Heart left ventricle (tissue), 16 donors: Measurements from ENCODE around the gene KRT12. TPM values are rescaled to one million over a fixed set of nuclear protein-coding genes. Genes with fewer than 3 reads are reported as not detected.
"Not testable (repeated sequence)": the region's sequence is repeated elsewhere in the genome, so short reads cannot be mapped to it uniquely, and the experiment has no call there.

Experiments used
- ATAC-seq, 4 donors: fragments of 200-7000 bp; cut with Tn5 transposase; one replicate each; pipeline ENCODE4 v1.9.1; 2020 to 2022; ENCODE audit warnings: moderate library complexity in 4 of 4, mild to moderate bottlenecking in 3 of 4, moderate number of reproducible peaks in 1 of 4
- DNase-seq, 5 donors: peaks; one replicate each; pipeline ENCODE4 v3.0.0-alpha.2; 2020
- H3K27ac ChIP-seq, 12 donors: fragments of 200-600 bp; sonication (generic) in 4 of 12; one replicate each; pipeline versions ENCODE4 v1.5.0 to v1.8.0; 2016 to 2022; ENCODE audit warnings: mild to moderate bottlenecking in 2 of 12
- H3K27me3 ChIP-seq, 9 donors: fragments of 200-600 bp; sonication (generic) in 2 of 9; one replicate each; pipeline versions ENCODE4 v1.5.1 to v1.8.0; 2016 to 2022; ENCODE audit warnings: mild to moderate bottlenecking in 3 of 9
- H3K36me3 ChIP-seq, 9 donors: fragments of 200-600 bp; sonication (generic) in 2 of 9; one replicate each; pipeline versions ENCODE4 v1.5.0 to v1.8.0; 2018 to 2022; ENCODE audit warnings: mild to moderate bottlenecking in 2 of 9
- H3K4me1 ChIP-seq, 12 donors: fragments of 200-600 bp; sonication (generic) in 4 of 12; one replicate each; pipeline versions ENCODE4 v1.5.0 to v1.8.0; 2016 to 2022; ENCODE audit warnings: mild to moderate bottlenecking in 3 of 12
- H3K4me3 ChIP-seq, 12 donors: fragments of 200-600 bp; sonication (generic) in 4 of 12; one replicate each; pipeline versions ENCODE4 v1.5.0 to v1.8.0; 2017 to 2022; ENCODE audit warnings: mild to moderate bottlenecking in 9 of 12, moderate library complexity in 4 of 12
- H3K9me3 ChIP-seq, 12 donors: fragments of 200-600 bp; sonication (generic) in 4 of 12; one replicate each; pipeline versions ENCODE4 v1.5.0 to v1.8.0; 2016 to 2022; ENCODE audit warnings: mild to moderate bottlenecking in 1 of 12
- POLR2A ChIP-seq, 2 donors: fragments of 450-650 bp; IDR thresholded peaks; one replicate each; pipeline ENCODE4 v1.6.1; 2017; ENCODE audit warnings: antibody characterized with exemption in 2 of 2, mild to moderate bottlenecking in 2 of 2, moderate library complexity in 2 of 2
- WGBS, 4 donors: extraction: QIAGEN DNeasy Blood & Tissue Kit in 2 of 4; methylation state at CpG; one replicate each; pipeline versions ENCODE4 v1.1.5 to v1.1.7; 2013 to 2018; 5-methylcytosine and 5-hydroxymethylcytosine counted together
- intact Hi-C, 10 donors: fragments of 100-400 bp; cut with DNase I; formaldehyde crosslinking; loops; one replicate each; pipeline versions ENCODE4 v1.11.1 to v1.14.2; 2022
- polyA plus RNA-seq, 2 donors: library from polyadenylated mRNA; stranded (reverse); fragments of 200-250 nt; gene quantifications; one replicate each; pipeline ENCODE4 v1.2.3, GENCODE V29; 2013
- total RNA-seq, 9 donors: library from RNA; depleted of rRNA in 2 of 9; stranded (reverse); fragments of >200 nt in 2 of 9; fragmentation: NEBNext Ultra II Directional in 3 of 9; extraction: Animal tissue kit (Norgen Biotek cat#: 25700) in 3 of 9; gene quantifications; one replicate each; pipeline versions ENCODE4 v1.1.0 to v1.2.4, GENCODE V29; 2016 to 2023
- TF ChIP-seq, protein P1 (sequence below), 12 donors: fragments of 200-600 bp; sonication (generic) in 4 of 12; IDR thresholded peaks; one replicate each; pipeline versions ENCODE4 v1.5.0 to v1.8.0; 2018 to 2022; ENCODE audit warnings: antibody characterized with exemption in 12 of 12, mild to moderate bottlenecking in 5 of 12
- donor health status: ischemic (EF 13 %, LVEDD 7.1; RV severe dilation, severe dysfunction).
- donor health status: healthy with polysubstance abuse.
- donor health status: DM: no; HTN: yes; CAD: no.
- donor health status: DM: no; HTN: no; CAD: no.
- donor health status: ischemic (EF 25% LVEDD 6.9; RV normal size, moderate dysfunction).
- donor health status: ischemic (EF 25% LVEDD 5.7; RV mildly dilated, moderate dysfunction).
- donor health status: healthy.
- donor health status: DM: yes; HTN: yes; CAD: no.
- donor health status: ischemic (EF 35%, LVEDD 5.7; RV mildly dilated, moderate dysfunction).
- donor health status: nonischemic (EF 11% LVEDD 7.7; RV severe dilation, severe dysfunction).
- donor health status: DM: yes; HTN: yes; CAD: no.
- donor health status: PGD.
- donor health status: ischemic (EF 29% LVEDD 5.4; RV normal size, mild dysfunction).
- donor health status: nonischemic (EF 23%, LVEDD 6.1; RV moderate dilation, normal function).

KRT12 gene
- total and polyA plus RNA-seq, 11 donors: not detected

DNA sequence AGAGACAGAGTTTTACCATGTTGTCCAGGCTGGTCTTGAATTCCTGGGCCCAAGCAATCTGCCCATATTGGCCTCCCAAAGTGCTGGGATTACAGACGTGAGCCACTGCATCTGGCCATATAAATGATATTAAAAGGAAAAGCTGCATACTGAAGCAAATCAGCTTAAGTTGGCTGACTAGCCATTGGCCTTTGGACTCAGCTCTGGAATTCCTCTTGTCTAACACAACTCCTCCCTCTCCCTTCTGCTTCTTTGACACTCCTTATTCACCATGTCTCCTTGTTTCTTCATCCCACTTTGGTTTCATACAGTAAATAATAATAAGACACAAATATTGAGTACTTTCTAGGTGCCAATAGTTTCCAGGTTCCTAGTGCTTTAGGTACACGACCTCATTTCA lies 7.5 kb downstream of the KRT12 start:
- 60 to 90% (median 83%) methylated on average over 2 of the region's 2 CpGs for WGBS, 4 donors
- no peak for DNase-seq
- no peaks in the 10 kb centered on the region for H3K9me3 ChIP-seq
- no peaks in the 10 kb centered on the region for H3K36me3 ChIP-seq
- no peak for ATAC-seq
- intact Hi-C loops: loop anchor here in 6 of 10 donors (2.0 to 10.0 kb wide), 7 partner anchors 55 to 808 kb away; no protein-coding TSS in a partner anchor
- TF ChIP-seq, protein P1, sequence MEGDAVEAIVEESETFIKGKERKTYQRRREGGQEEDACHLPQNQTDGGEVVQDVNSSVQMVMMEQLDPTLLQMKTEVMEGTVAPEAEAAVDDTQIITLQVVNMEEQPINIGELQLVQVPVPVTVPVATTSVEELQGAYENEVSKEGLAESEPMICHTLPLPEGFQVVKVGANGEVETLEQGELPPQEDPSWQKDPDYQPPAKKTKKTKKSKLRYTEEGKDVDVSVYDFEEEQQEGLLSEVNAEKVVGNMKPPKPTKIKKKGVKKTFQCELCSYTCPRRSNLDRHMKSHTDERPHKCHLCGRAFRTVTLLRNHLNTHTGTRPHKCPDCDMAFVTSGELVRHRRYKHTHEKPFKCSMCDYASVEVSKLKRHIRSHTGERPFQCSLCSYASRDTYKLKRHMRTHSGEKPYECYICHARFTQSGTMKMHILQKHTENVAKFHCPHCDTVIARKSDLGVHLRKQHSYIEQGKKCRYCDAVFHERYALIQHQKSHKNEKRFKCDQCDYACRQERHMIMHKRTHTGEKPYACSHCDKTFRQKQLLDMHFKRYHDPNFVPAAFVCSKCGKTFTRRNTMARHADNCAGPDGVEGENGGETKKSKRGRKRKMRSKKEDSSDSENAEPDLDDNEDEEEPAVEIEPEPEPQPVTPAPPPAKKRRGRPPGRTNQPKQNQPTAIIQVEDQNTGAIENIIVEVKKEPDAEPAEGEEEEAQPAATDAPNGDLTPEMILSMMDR (IDR thresholded peaks at IDR 0.05): no peak
- no peak for TF ChIP-seq POLR2A (IDR thresholded peaks at IDR 0.05)
- peaks cover 0 to 11% (median 2%) of the 10 kb centered on the region in 12 donors for H3K4me1 ChIP-seq
- H3K27me3 ChIP-seq: peaks cover 0 to 10% (median 0%) of the 10 kb centered on the region in 9 donors
- no peak overlapping the region for H3K4me3 ChIP-seq
- H3K27ac ChIP-seq: no peak overlapping the region

DNA sequence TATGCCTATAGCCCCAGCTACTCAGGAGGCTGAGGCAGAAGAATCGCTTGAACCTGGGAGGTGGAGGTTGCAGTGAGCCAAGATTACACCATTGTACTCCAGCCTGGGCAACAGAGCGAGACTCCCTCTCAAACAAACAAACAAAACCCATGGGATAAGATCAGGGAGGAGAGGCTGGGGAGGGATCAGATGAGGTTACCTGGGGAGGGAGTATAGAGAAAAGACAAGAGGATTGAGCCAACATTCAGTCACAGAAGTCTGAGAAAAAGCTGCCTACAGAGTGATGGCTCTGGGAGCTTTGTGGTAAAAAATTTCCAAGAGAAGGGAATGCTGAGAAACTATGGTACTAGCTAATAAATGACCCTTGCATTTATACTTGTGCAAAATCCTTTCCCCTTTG lies 8.4 kb downstream of the KRT12 start:
- Histone ChIP-seq H3K4me1 (peaks cover 0 to 11% (median 2%) of the 10 kb centered on the region in 12 donors), H3K27me3 (peaks cover 0 to 10% (median 0%) of the 10 kb centered on the region in 9 donors)
- not testable (repeated sequence) for H3K4me3 ChIP-seq, H3K36me3 ChIP-seq, H3K9me3 ChIP-seq, ATAC-seq, H3K27ac ChIP-seq, DNase-seq
- intact Hi-C loops: loop anchor here in 6 of 10 donors (1.0 to 10.0 kb wide), 8 partner anchors 54 to 809 kb away; no protein-coding TSS in a partner anchor
- 79 to 96% (median 90%) methylated on average over 2 of the region's 2 CpGs for WGBS, 4 donors

DNA sequence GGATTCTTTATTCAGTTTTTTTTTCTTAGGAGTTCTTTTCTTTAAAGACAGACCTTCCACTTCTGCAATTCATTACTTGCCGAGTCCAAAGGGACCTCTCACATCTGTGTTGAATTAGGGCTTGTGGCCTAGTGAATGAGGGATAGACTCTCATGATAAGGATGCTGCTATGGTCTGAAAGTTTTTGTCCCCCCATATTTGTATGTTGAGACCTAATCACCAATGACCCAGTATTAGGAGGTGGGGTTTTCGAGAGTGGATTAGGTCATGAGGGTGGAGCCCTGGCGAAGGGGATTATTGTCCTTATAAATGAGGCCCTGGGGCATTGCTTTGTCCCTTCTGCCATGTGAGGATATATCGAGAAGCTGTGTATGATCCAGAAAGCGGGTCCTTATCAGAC lies 9.5 kb downstream of the KRT12 start:
- no peak overlapping the region for H3K4me3 ChIP-seq
- H3K4me1 ChIP-seq: peaks cover 0 to 11% (median 2%) of the 10 kb centered on the region in 12 donors
- H3K9me3 ChIP-seq: no peaks in the 10 kb centered on the region
- WGBS, 4 donors: 53 to 67% (median 60%) methylated on average over 5 of the region's 5 CpGs
- TF ChIP-seq, protein P1 (IDR thresholded peaks at IDR 0.05): no peak
- no peak for TF ChIP-seq POLR2A (IDR thresholded peaks at IDR 0.05)
- H3K36me3 ChIP-seq: no peaks in the 10 kb centered on the region
- peak in 2 of 4 donors; percentile 7 to 54 for ATAC-seq
- intact Hi-C loops: loop anchor here in 6 of 10 donors (1.0 to 10.0 kb wide), 10 partner anchors 49 to 810 kb away; no protein-coding TSS in a partner anchor
- DNase-seq: no peak
- H3K27me3 ChIP-seq: peaks cover 0 to 4% (median 0%) of the 10 kb centered on the region in 9 donors
- H3K27ac ChIP-seq: peak overlapping the region in 2 of 12 donors; percentile 1 to 19

DNA sequence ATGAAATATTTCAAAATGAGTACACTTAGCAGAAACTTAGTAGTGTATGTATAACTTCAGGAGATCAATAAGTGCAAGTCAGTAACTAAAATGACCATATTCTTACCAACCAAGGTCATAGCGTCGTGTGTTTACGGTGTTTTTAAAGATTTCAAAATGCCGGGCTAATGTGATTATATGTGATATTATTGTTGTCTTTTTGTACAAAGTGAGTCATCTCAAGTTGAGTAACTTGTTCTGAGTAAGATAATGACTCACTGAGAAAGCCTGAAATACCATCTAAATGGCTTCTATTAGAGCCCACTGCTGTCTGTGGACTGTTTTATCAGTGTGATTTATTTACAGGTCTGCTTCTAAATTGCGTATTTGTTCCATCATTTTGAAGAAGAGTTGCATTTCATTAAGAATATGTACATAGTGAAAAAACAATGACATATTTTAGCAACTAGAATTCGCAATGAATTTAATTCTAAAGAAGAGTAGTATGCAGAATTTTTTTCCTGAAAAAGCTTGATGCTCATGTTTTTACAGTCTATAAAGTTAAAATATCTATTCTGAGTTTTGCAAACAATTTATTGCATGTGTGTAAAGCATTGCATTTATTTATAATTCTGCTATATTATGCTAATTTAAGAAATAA lies 12.7 kb downstream of the KRT12 start:
- TF ChIP-seq, protein P1 (IDR thresholded peaks at IDR 0.05): no peak
- TF ChIP-seq POLR2A (IDR thresholded peaks at IDR 0.05): no peak
- intact Hi-C loops: loop anchor here in 2 of 10 donors (10.0 kb wide), 2 partner anchors 49 to 691 kb away; no protein-coding TSS in a partner anchor
- no peak overlapping the region for H3K4me3 ChIP-seq
- ATAC-seq (no peak), DNase-seq (no peak)
- H3K4me1 ChIP-seq: peaks cover 0 to 11% (median 2%) of the 10 kb centered on the region in 12 donors
- no peaks in the 10 kb centered on the region for H3K36me3 ChIP-seq
- peaks cover 0 to 10% (median 0%) of the 10 kb centered on the region in 9 donors for H3K27me3 ChIP-seq
- H3K9me3 ChIP-seq: no peaks in the 10 kb centered on the region
- WGBS, 4 donors: 65 to 89% (median 74%) methylated on average over 6 of the region's 6 CpGs
- H3K27ac ChIP-seq: no peak overlapping the region
